CD4-positive, alpha-beta T cell (primary cell): Measurements from ENCODE around the gene SKIDA1. TPM values are rescaled to one million over a fixed set of nuclear protein-coding genes. Genes with fewer than 3 reads are reported as not detected.
A peak's percentile ranks its signal among the peaks of the same experiment; 100 is the strongest.

Source experiments
- ATAC-seq: fragments of 200-7000 bp; cut with Tn5 transposase; one replicate; pipeline ENCODE4 v1.10.0; 2022; ENCODE audit warnings: mild to moderate bottlenecking; ENCODE audit not compliant: poor library complexity
- CTCF ChIA-PET: fragments of 350-600 bp; sonication (Branson Sonifier 250); formaldehyde crosslinking; loops from one replicate; lab custom pipeline; 2021; ENCODE audit warnings: antibody characterized with exemption, inconsistent platforms; lab: Charles Lee
- POLR2A ChIA-PET: fragments of 350-600 bp; sonication (Branson Sonifier 250); formaldehyde crosslinking; loops from one replicate; lab custom pipeline; 2021; ENCODE audit warnings: antibody characterized with exemption, inconsistent platforms; lab: Charles Lee
- DNase-seq, 14 experiments: peaks; one replicate each; pipeline ENCODE4 v3.0.0-alpha.2; 2013 to 2020; ENCODE audit warnings: mixed read lengths in 2 of 14
- H3K27ac ChIP-seq, 2 donors: one replicate each; pipeline versions ENCODE4 v1.5.1 to v1.7.0; 2013; ENCODE audit warnings: low read length in 2 of 2, low read depth in 1 of 2, mild to moderate bottlenecking in 1 of 2
- H3K27me3 ChIP-seq, 2 experiments: 1 replicate in 1 of 2; 2 replicates in 1 of 2; pipeline versions ENCODE4 v1.6.1 to v1.7.0; 2013; ENCODE audit warnings: low read length in 2 of 2, control low read depth in 1 of 2, mild to moderate bottlenecking in 1 of 2, moderate library complexity in 1 of 2; ENCODE audit not compliant: insufficient read depth in 2 of 2, control insufficient read depth in 1 of 2
- H3K36me3 ChIP-seq: one replicate; pipeline ENCODE4 v1.6.1; 2013; ENCODE audit warnings: low read length, control low read depth; ENCODE audit not compliant: insufficient read depth
- H3K4me1 ChIP-seq: one replicate; pipeline ENCODE4 v1.6.1; 2013; ENCODE audit warnings: low read length, control low read depth; ENCODE audit not compliant: insufficient read depth
- H3K4me3 ChIP-seq: one replicate; pipeline ENCODE4 v1.5.1; 2013; ENCODE audit warnings: mild to moderate bottlenecking, low read length, moderate library complexity
- H3K9me3 ChIP-seq, 2 experiments: 1 replicate in 1 of 2; 2 replicates in 1 of 2; pipeline versions ENCODE4 v1.6.1 to v1.7.0; 2013; ENCODE audit warnings: low read length in 2 of 2, mild to moderate bottlenecking in 2 of 2, control low read depth in 1 of 2, moderate library complexity in 1 of 2; ENCODE audit not compliant: control insufficient read depth in 1 of 2, insufficient read depth in 1 of 2
- H3K27ac Mint-ChIP-seq: one replicate; pipeline ENCODE4 v1.8.0; 2020; ENCODE audit warnings: mixed read lengths
- H3K27me3 Mint-ChIP-seq: one replicate; pipeline ENCODE4 v1.8.0; 2021; ENCODE audit warnings: mixed read lengths
- H3K36me3 Mint-ChIP-seq: one replicate; pipeline ENCODE4 v1.8.0; 2021; ENCODE audit warnings: low read depth, mixed read lengths
- H3K4me1 Mint-ChIP-seq: one replicate; pipeline ENCODE4 v1.8.0; 2021; ENCODE audit warnings: low read depth, mixed read lengths
- H3K4me3 Mint-ChIP-seq: one replicate; pipeline ENCODE4 v1.8.0; 2020; ENCODE audit warnings: mild to moderate bottlenecking, mixed read lengths
- H3K9me3 Mint-ChIP-seq: one replicate; pipeline ENCODE4 v1.8.0; 2020; ENCODE audit warnings: mixed read lengths
- CTCF ChIP-seq: fragments of 200-600 bp; IDR thresholded peaks from one replicate; pipeline ENCODE4 v1.8.0; 2022; ENCODE audit warnings: antibody characterized with exemption, mild to moderate bottlenecking
- intact Hi-C, 2 experiments: fragments of 100-400 bp; cut with DNase I in 1 of 2; cut with micrococcal nuclease in 1 of 2; formaldehyde crosslinking; loops; one replicate each; pipeline versions ENCODE4 v1.15.1 to v1.9.0; 2023 to 2025; cut with DNase I, micrococcal nuclease
- total RNA-seq, 174 experiments: library from RNA in 2 of 174; stranded (reverse) in 2 of 174; gene quantifications; one replicate each; pipeline ENCODE4 v1.2.3 and lab custom pipeline; 2021 to 2026

Gene SKIDA1
- total RNA-seq, 2 experiments from 2014 or later: 0.22 to 0.25 TPM

GRCh38 chr10:21524526-21525366 lies 736 bp downstream of the SKIDA1 start:
- ChIA-PET CTCF (interaction anchor here (0.6 to 1.4 kb wide), 3 partner anchors 24 to 222 kb away, joined by 3 to 4 read pairs (median 3); no protein-coding TSS in a partner anchor), POLR2A (interaction anchor here (1.0 to 3.2 kb wide), 9 partner anchors 9 to 912 kb away, joined by 3 to 40 read pairs (median 4); partner anchors contain the start of genes COMMD3, MLLT10 and SPAG6)
- peaks cover 29% of the 10 kb centered on the region for H3K4me1 ChIP-seq
- Mint-ChIP-seq H3K27me3 (peaks cover 44% of the 10 kb centered on the region), H3K4me3 (peak overlapping the region; percentile 97), H3K4me1 (peaks cover 45% of the 10 kb centered on the region), H3K9me3 (no peaks in the 10 kb centered on the region), H3K27ac (peak overlapping the region; percentile 86), H3K36me3 (peaks cover 10% of the 10 kb centered on the region)
- H3K27ac ChIP-seq: no peak overlapping the region
- TF ChIP-seq CTCF: no peak
- H3K4me3 ChIP-seq: peak overlapping the region; percentile 80
- ATAC-seq (no peak), DNase-seq (peak in 3 of 14 experiments; percentile 21 to 47 (median 37))
- H3K9me3 ChIP-seq: no peaks in the 10 kb centered on the region
- H3K36me3 ChIP-seq: no peaks in the 10 kb centered on the region
- H3K27me3 ChIP-seq: peaks cover 9 to 32% of the 10 kb centered on the region in 2 experiments
- intact Hi-C loops: loop anchor here (1.0 to 10.0 kb wide), 6 partner anchors 8 to 1910 kb away; partner anchors contain the start of genes COMMD3 (in 1 of the 2), MLLT10 (in 1 of the 2) and OTUD1 (in 1 of the 2)

GRCh38 chr10:21524131-21524525 lies 1.4 kb downstream of the SKIDA1 start:
- Mint-ChIP-seq H3K36me3 (peaks cover 10% of the 10 kb centered on the region), H3K9me3 (no peaks in the 10 kb centered on the region), H3K27ac (no peak overlapping the region), H3K4me1 (peaks cover 51% of the 10 kb centered on the region), H3K27me3 (peaks cover 50% of the 10 kb centered on the region), H3K4me3 (no peak overlapping the region)
- no peak overlapping the region for H3K27ac ChIP-seq
- peaks cover 15 to 38% of the 10 kb centered on the region in 2 experiments for H3K27me3 ChIP-seq
- ChIA-PET POLR2A (interaction anchor here (0.7 to 2.1 kb wide), 2 partner anchors 405 to 792 kb away, joined by 3 to 12 read pairs; partner anchors contain the start of gene COMMD3), CTCF (no interaction called here)
- DNase-seq: no peak
- ATAC-seq: no peak
- intact Hi-C loops: loop anchor here (10.0 kb wide), 3 partner anchors 221 to 1911 kb away; partner anchors contain the start of gene OTUD1 (in 1 of the 2)
- H3K4me1 ChIP-seq: peaks cover 35% of the 10 kb centered on the region
- no peak overlapping the region for H3K4me3 ChIP-seq
- no peaks in the 10 kb centered on the region for H3K9me3 ChIP-seq
- no peak for TF ChIP-seq CTCF
- H3K36me3 ChIP-seq: no peaks in the 10 kb centered on the region

GRCh38 chr10:21523557-21524008 lies 1.9 kb downstream of the SKIDA1 start:
- peaks cover 10% of the 10 kb centered on the region for H3K36me3 Mint-ChIP-seq
- POLR2A ChIA-PET: interaction anchor here (0.7 to 3.6 kb wide), 2 partner anchors 10 to 405 kb away, joined by 3 to 16 read pairs; partner anchors contain the start of gene MLLT10
- Histone ChIP-seq H3K4me3 (no peak overlapping the region), H3K27ac (no peak overlapping the region), H3K27me3 (peaks cover 20 to 43% of the 10 kb centered on the region in 2 experiments), H3K36me3 (no peaks in the 10 kb centered on the region), H3K9me3 (no peaks in the 10 kb centered on the region), H3K4me1 (peaks cover 41% of the 10 kb centered on the region)
- intact Hi-C loops: loop anchor here (10.0 kb wide), 3 partner anchors 221 to 1911 kb away; partner anchors contain the start of gene OTUD1 (in 1 of the 2)
- TF ChIP-seq CTCF: no peak
- CTCF ChIA-PET: interaction anchor here (0.6 kb wide), 1 partner anchor 280 kb away, joined by 5 read pairs; no protein-coding TSS in a partner anchor
- H3K4me1 Mint-ChIP-seq: peaks cover 56% of the 10 kb centered on the region
- no peaks in the 10 kb centered on the region for H3K9me3 Mint-ChIP-seq
- H3K27ac Mint-ChIP-seq: peak overlapping the region; percentile 18
- H3K27me3 Mint-ChIP-seq: peaks cover 55% of the 10 kb centered on the region
- H3K4me3 Mint-ChIP-seq: peak overlapping the region; percentile 36
- ATAC-seq (no peak), DNase-seq (no peak)
